Neural cell (in vitro differentiated cells): Measurements from ENCODE around the gene RIMS4.
A peak's percentile ranks its signal among the peaks of the same experiment; 100 is the strongest.

Source experiments
- CTCF ChIP-seq: fragments of 450-650 bp; IDR thresholded peaks from 2 replicates; pipeline ENCODE4 v1.5.1; 2014; ENCODE audit warnings: antibody characterized with exemption, mild to moderate bottlenecking, moderate library complexity; ENCODE audit not compliant: poor library complexity, severe bottlenecking
- EZH2 ChIP-seq: fragments of 200-600, 300-800 bp; shearing (Covaris generic), sonication (generic); IDR thresholded peaks from 2 replicates; pipeline ENCODE4 v1.6.1; 2014; ENCODE audit warnings: antibody characterized with exemption, low read length, borderline replicate concordance, mild to moderate bottlenecking; ENCODE audit not compliant: insufficient read depth, poor library complexity, severe bottlenecking
- POLR2AphosphoS5 ChIP-seq: IDR thresholded peaks from 2 replicates; pipeline ENCODE4 v1.6.1; 2012
- REST ChIP-seq: IDR thresholded peaks from 2 replicates; pipeline ENCODE4 v1.6.1; 2012; ENCODE audit warnings: borderline replicate concordance
- TAF1 ChIP-seq: IDR thresholded peaks from 2 replicates; pipeline ENCODE4 v1.6.1; 2012; ENCODE audit warnings: low read depth

- TF ChIP-seq REST: peak; percentile 25
- no peak for TF ChIP-seq CTCF
- no peak for TF ChIP-seq TAF1
- no peak for TF ChIP-seq POLR2AphosphoS5
- TF ChIP-seq EZH2: no peak
Measured at GRCh38 chr20:44805979-44806620, 4.2 kb downstream of the RIMS4 start.
